ENCODE results near the gene UTF1.
"Not testable (repeated sequence)": the region's sequence is repeated elsewhere in the genome, so short reads cannot be mapped to it uniquely, and the experiment has no call there.

Gene UTF1

GRCh38 chr10:133213641-133214467 lies 16.2 kb upstream of the UTF1 start:
- Histone ChIP-seq H3K4me1 (ENCODE audit: control insufficient read depth, insufficient read depth, low read length) (no peaks in the 10 kb centered on the region), H3K36me3 (ENCODE audit: control insufficient read depth, insufficient read depth, low read length) (peaks cover 14% of the 10 kb centered on the region), H3K4me3 (ENCODE audit: low read depth, low read length) (no peak overlapping the region), H3K27me3 (ENCODE audit: control insufficient read depth, insufficient read depth, low read length) (no peaks in the 10 kb centered on the region), H3K9ac (ENCODE audit: low read depth, low read length) (no peak overlapping the region), H3K9me3 (ENCODE audit: control insufficient read depth, insufficient read depth, low read length) (no peaks in the 10 kb centered on the region)

DNA sequence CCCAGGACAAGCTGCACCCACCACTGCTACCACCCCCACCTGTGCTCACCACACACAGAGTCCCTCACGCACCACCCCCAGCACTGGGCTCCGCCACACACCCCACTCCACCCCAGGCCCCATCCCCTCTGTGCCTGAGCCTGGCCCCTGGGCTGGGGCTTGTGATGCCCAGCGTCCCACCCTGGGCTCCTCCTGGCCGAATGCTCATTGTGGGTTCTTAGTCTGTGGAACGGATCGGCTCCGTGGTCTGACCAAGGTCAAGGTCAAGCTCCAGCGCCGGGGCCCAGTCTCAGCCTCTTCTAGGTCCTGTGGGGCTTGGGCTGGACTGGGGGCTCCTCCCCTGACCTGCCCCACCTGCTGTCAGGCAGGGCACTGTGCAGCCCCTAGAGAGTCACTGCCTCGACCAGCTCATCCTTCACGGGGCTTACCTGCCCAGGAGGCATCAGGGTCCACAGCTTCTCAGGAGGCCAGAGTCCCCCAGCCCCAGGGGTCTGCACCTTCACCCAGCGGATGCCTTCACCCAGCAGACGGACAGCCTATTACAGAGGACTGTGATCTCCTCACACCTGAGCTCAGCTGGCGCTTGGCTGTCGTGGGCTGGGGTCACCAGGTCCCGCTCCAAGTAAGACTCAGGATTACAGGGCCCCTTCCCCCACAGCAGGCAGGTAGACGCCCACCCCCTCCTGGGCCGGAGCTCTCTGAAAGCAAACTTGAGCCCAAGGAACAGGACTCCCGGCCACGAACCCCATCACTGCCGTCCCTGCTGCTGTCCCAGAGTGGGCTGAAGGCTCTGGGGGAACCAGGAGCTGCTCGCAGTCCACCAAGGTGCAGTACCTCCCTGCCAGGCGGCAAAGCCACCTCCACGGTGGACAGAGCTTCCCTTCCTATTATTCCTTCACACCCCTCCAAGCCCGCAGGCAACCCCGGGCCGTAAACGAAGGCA lies 15.3 kb upstream of the UTF1 start:
- H3K36me3 ChIP-seq (ENCODE audit: control insufficient read depth, insufficient read depth, low read length): peaks cover 14% of the 10 kb centered on the region
- no peaks in the 10 kb centered on the region for H3K4me1 ChIP-seq (ENCODE audit: control insufficient read depth, insufficient read depth, low read length)
- H3K9ac ChIP-seq (ENCODE audit: low read depth, low read length): no peak overlapping the region
- no peaks in the 10 kb centered on the region for H3K9me3 ChIP-seq (ENCODE audit: control insufficient read depth, insufficient read depth, low read length)
- no peak overlapping the region for H3K4me3 ChIP-seq (ENCODE audit: low read depth, low read length)
- H3K27me3 ChIP-seq (ENCODE audit: control insufficient read depth, insufficient read depth, low read length): no peaks in the 10 kb centered on the region

- peaks cover 14% of the 10 kb centered on the region for H3K36me3 ChIP-seq (ENCODE audit: control insufficient read depth, insufficient read depth, low read length)
- no peaks in the 10 kb centered on the region for H3K4me1 ChIP-seq (ENCODE audit: control insufficient read depth, insufficient read depth, low read length)
- H3K9me3 ChIP-seq (ENCODE audit: control insufficient read depth, insufficient read depth, low read length): no peaks in the 10 kb centered on the region
- no peak overlapping the region for H3K9ac ChIP-seq (ENCODE audit: low read depth, low read length)
- H3K27me3 ChIP-seq (ENCODE audit: control insufficient read depth, insufficient read depth, low read length): no peaks in the 10 kb centered on the region
- no peak overlapping the region for H3K4me3 ChIP-seq (ENCODE audit: low read depth, low read length)
Observed at GRCh38 chr10:133215586-133215985, 14.4 kb upstream of the UTF1 start.

DNA sequence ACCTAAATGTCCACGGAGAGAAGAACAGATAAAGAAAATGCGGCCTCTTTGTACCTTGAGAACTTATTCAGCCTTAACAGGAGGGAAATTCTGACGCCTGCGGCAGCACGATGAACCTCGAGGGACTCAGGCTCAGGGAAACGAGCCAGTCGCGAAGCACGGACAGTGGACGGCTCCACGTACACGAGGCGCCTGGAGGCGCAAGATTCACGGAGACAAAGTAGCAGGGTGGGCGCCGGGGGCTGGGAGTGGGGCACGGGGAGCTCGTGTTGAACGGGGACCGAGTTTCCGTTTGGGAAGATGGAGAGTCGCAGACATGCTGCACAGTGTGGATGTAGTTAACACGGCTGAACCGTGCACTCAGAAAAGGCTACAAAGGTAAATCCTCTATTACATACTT lies 13.2 kb upstream of the UTF1 start:
- Histone ChIP-seq H3K27me3 (ENCODE audit: control insufficient read depth, insufficient read depth, low read length) (no peaks in the 10 kb centered on the region), H3K4me1 (ENCODE audit: control insufficient read depth, insufficient read depth, low read length) (no peaks in the 10 kb centered on the region), H3K36me3 (ENCODE audit: control insufficient read depth, insufficient read depth, low read length) (peaks cover 14% of the 10 kb centered on the region), H3K9ac (ENCODE audit: low read depth, low read length) (no peak overlapping the region), H3K9me3 (ENCODE audit: control insufficient read depth, insufficient read depth, low read length) (no peaks in the 10 kb centered on the region), H3K4me3 (ENCODE audit: low read depth, low read length) (no peak overlapping the region)

DNA sequence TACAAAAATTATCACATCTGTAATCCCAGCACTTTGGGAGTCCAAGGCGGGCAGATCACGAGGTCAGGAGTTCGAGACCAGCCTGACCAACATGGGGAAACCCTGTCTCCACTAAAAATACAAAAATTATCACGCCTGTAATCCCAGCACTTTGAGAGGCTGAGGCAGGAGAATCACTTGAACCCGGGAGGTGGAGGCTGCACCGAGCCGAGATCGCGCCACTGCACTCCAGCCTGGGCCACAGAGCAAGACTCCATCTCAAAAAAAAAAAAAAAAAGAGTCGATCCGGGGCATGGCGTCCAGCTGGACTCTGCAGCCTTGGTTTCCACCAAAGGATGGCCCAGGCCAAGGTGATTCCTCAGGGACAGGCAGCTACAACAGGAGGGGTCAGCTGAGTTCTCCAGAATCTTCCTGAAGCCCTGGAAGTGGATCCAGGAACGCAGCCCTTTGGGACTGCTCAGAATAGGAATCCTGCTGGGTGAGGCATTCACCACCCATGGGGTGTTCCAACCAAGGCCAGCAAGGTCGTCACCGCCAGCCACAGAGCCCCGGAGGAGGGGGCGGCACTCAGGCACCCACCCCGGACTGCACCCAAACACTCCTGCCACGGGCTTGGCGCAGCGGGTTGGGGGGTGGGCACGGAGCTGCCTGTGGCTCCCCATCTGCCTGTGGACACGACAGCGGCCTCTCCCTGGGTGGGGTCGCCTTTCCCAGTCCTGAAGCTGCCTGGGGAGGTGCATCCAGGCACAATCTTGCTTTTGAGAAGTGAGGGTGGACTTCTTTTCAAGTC lies 12.0 kb upstream of the UTF1 start:
- no peaks in the 10 kb centered on the region for H3K9me3 ChIP-seq (ENCODE audit: control insufficient read depth, insufficient read depth, low read length)
- H3K36me3 ChIP-seq (ENCODE audit: control insufficient read depth, insufficient read depth, low read length): peaks cover 14% of the 10 kb centered on the region
- H3K27me3 ChIP-seq (ENCODE audit: control insufficient read depth, insufficient read depth, low read length): no peaks in the 10 kb centered on the region
- H3K4me3 ChIP-seq (ENCODE audit: low read depth, low read length): no peak overlapping the region
- no peaks in the 10 kb centered on the region for H3K4me1 ChIP-seq (ENCODE audit: control insufficient read depth, insufficient read depth, low read length)
- H3K9ac ChIP-seq (ENCODE audit: low read depth, low read length): peak overlapping the region; percentile 4

DNA sequence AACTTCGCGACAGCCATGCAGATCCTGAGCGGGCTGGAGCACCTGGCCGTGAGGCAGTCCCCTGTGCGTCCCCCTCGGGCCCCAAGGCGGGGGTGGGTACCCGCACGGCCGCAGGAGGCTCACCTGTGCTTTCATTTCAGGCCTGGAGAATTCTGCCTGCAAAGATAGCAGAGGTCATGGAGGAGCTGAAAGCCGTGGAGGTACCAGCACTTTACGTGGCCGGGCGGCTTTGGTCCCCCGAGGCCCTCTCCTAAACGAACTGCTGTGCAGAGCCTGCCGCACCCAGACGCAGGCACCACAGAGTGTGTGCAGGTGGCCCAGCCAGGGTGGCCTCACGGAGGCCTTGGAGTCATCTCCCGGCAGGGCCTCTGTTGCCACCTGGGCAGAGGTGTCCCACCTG lies 11.1 kb upstream of the UTF1 start:
- Histone ChIP-seq H3K27me3 (ENCODE audit: control insufficient read depth, insufficient read depth, low read length) (no peaks in the 10 kb centered on the region), H3K4me3 (ENCODE audit: low read depth, low read length) (no peak overlapping the region), H3K4me1 (ENCODE audit: control insufficient read depth, insufficient read depth, low read length) (no peaks in the 10 kb centered on the region), H3K9ac (ENCODE audit: low read depth, low read length) (peak overlapping the region; percentile 47), H3K36me3 (ENCODE audit: control insufficient read depth, insufficient read depth, low read length) (peaks cover 12% of the 10 kb centered on the region), H3K9me3 (ENCODE audit: control insufficient read depth, insufficient read depth, low read length) (no peaks in the 10 kb centered on the region)

GRCh38 chr10:133219782-133220181 lies 10.2 kb upstream of the UTF1 start:
- H3K9ac ChIP-seq (ENCODE audit: low read depth, low read length): peak overlapping the region; percentile 47

DNA sequence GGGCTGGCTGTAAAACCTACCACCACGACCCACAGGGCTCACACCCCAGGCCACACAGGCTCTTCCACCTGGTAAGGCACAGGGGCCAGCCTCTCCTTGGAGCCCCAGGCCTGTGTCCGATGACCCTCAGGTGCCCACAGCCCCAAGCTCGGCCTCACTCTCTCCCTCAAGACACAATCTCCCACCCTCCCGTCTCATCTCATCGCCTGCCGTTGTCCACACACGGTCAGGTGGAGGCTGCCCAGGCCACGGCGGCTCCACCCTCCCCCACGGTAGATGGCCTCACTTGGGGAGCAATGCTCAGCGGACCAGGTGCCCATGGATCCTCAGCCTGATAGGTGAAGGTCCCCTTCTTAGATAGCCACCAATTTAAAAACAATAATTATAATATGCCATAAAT lies 8.7 kb upstream of the UTF1 start:
- H3K27me3 ChIP-seq (ENCODE audit: control insufficient read depth, insufficient read depth, low read length): no peaks in the 10 kb centered on the region
- H3K4me3 ChIP-seq (ENCODE audit: low read depth, low read length): no peak overlapping the region
- no peak overlapping the region for H3K9ac ChIP-seq (ENCODE audit: low read depth, low read length)
- H3K36me3 ChIP-seq (ENCODE audit: control insufficient read depth, insufficient read depth, low read length): peaks cover 3% of the 10 kb centered on the region
- no peaks in the 10 kb centered on the region for H3K4me1 ChIP-seq (ENCODE audit: control insufficient read depth, insufficient read depth, low read length)
- no peaks in the 10 kb centered on the region for H3K9me3 ChIP-seq (ENCODE audit: control insufficient read depth, insufficient read depth, low read length)

More at GRCh38 chr10:133219782-133220181, 10.2 kb upstream of the UTF1 start:
- Histone ChIP-seq H3K9me3 (ENCODE audit: control insufficient read depth, insufficient read depth, low read length) (no peaks in the 10 kb centered on the region), H3K4me1 (ENCODE audit: control insufficient read depth, insufficient read depth, low read length) (no peaks in the 10 kb centered on the region), H3K27me3 (ENCODE audit: control insufficient read depth, insufficient read depth, low read length) (no peaks in the 10 kb centered on the region), H3K4me3 (ENCODE audit: low read depth, low read length) (peak overlapping the region; percentile 18), H3K36me3 (ENCODE audit: control insufficient read depth, insufficient read depth, low read length) (peaks cover 9% of the 10 kb centered on the region)

- H3K36me3 ChIP-seq (ENCODE audit: control insufficient read depth, insufficient read depth, low read length); H3K9ac ChIP-seq (ENCODE audit: low read depth, low read length); H3K4me1 ChIP-seq (ENCODE audit: control insufficient read depth, insufficient read depth, low read length); H3K27me3 ChIP-seq (ENCODE audit: control insufficient read depth, insufficient read depth, low read length); H3K9me3 ChIP-seq (ENCODE audit: control insufficient read depth, insufficient read depth, low read length); H3K4me3 ChIP-seq (ENCODE audit: low read depth, low read length): not testable (repeated sequence)
Observed at GRCh38 chr10:133221756-133222155, 8.3 kb upstream of the UTF1 start.

- Histone ChIP-seq H3K27me3 (ENCODE audit: control insufficient read depth, insufficient read depth, low read length) (peaks cover 5% of the 10 kb centered on the region), H3K9me3 (ENCODE audit: control insufficient read depth, insufficient read depth, low read length) (no peaks in the 10 kb centered on the region), H3K4me1 (ENCODE audit: control insufficient read depth, insufficient read depth, low read length) (peaks cover 2% of the 10 kb centered on the region), H3K9ac (ENCODE audit: low read depth, low read length) (no peak overlapping the region), H3K36me3 (ENCODE audit: control insufficient read depth, insufficient read depth, low read length) (peaks cover 3% of the 10 kb centered on the region), H3K4me3 (ENCODE audit: low read depth, low read length) (no peak overlapping the region)
Observed at GRCh38 chr10:133224076-133224475, 5.9 kb upstream of the UTF1 start.

GRCh38 chr10:133224756-133225372 lies 5.2 kb upstream of the UTF1 start:
- Histone ChIP-seq H3K9ac (ENCODE audit: low read depth, low read length) (no peak overlapping the region), H3K9me3 (ENCODE audit: control insufficient read depth, insufficient read depth, low read length) (no peaks in the 10 kb centered on the region), H3K36me3 (ENCODE audit: control insufficient read depth, insufficient read depth, low read length) (peaks cover 3% of the 10 kb centered on the region), H3K4me1 (ENCODE audit: control insufficient read depth, insufficient read depth, low read length) (peaks cover 2% of the 10 kb centered on the region), H3K27me3 (ENCODE audit: control insufficient read depth, insufficient read depth, low read length) (peaks cover 9% of the 10 kb centered on the region), H3K4me3 (ENCODE audit: low read depth, low read length) (no peak overlapping the region)
